AG08396 (cell line): Measurements from ENCODE around the gene MMGT1.

Experiments used
- DNase-seq: peaks from one replicate; pipeline ENCODE4 v3.0.0; 2012; ENCODE audit warnings: low spot score, mixed read lengths

MMGT1 gene

DNA sequence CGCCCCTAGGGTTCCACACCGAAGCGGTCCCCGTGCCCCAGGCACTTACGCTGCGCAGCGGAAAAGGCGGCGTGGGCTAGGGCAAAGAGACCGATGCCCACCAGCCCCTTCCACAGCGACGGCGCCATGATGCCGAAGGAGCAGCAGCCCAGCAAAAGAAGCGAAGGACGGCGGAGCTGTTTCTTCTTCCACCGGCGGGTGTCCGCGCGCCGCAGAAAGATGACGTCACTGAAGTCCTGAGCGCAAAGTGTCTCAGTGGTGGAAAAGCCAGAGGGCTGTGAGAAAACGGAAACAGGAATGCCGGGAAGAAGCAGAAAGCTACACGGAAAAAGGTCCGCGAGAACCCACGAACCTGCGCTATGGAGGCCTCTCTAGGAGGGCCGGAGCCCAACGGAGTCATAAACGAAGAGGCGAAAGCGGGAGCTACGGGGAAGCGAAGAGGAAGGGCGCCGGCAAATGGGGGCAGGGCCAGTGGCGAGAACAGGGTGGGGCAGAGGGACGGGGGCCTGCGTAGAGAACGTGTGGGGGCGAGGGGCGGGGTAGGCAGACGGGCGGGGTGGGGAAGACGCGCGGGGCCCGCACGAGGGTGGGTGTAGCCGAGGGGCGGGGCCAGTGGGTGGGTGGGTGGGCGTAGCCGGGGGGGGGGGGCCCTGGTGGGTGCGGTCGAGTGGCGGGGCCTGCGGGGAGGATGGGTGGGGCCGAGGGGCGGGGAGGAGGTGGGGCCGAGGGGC, at the start of gene MMGT1:
Gene MMGT1, minus strand, starts transcription at position 441 of the 731 bp plus-strand sequence. Its CDS starts 313 bp downstream, at position 128.
- DNase-seq, result peak; percentile 93

DNA sequence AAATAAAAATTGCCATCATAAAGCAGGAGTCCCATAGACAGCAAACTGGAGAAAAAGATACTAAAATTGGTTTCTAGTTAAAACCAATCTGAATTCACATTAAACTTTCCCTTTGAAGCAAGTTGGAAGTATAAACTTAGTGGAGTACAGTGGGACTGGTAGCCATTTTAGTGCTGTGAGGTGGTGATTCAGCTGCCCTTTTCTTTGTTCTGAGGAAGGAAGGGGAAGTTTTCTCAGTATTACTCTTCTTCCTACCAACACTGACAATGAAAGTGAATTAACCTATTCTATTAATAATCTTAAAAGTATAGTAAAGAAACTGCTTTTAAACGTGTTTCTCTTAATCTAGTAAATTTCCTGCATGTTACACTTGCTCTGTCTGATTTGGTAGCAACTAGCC, 48.1 kb upstream of the MMGT1 start:
- no peak for DNase-seq

DNA sequence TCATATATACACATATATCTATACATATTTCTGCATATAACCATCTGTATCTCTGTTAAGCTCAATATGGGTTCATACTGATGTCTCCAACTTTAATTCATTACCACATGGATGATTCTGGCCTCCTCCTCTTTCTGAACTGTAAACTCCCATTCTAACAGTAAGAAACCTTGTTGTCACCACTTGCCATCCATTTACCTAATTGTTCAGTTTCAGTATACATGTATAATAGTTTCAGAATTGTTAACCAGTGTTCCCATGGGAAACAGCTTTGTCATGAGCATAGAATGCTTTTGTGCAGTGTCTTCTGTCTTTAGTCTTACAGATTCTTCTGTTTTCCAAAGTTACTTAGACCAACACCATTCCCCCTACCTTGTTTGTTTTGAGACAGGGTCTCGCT, 47.4 kb upstream of the MMGT1 start:
- no peak for DNase-seq

- no peak for DNase-seq
Observed at GRCh38 chrX:136019226-136019625, 45.4 kb upstream of the MMGT1 start.

GRCh38 chrX:136016881-136017280, 43.1 kb upstream of the MMGT1 start:
- no peak for DNase-seq

DNA sequence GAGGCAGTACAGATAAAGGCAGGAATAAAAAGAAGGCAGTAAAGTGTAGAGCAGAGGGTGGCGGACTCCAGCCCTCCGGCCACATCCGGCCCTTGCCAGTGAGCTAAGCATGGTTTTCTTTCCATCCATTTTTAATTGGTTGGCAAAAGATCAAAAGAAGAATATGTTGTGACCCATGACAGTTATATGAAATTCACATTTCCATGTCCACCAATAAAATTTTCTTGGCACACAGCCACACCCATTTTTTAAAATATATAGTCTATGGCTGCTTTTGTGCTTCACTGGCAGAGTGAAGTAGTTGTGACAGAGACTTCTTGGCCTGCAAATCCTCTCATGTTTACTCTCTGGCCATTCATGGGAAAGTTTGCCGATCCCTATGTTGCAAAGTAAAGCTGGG, 41.2 kb upstream of the MMGT1 start:
- no peak for DNase-seq

GRCh38 chrX:135988245-135988644, 14.5 kb upstream of the MMGT1 start:
- no peak for DNase-seq

DNA sequence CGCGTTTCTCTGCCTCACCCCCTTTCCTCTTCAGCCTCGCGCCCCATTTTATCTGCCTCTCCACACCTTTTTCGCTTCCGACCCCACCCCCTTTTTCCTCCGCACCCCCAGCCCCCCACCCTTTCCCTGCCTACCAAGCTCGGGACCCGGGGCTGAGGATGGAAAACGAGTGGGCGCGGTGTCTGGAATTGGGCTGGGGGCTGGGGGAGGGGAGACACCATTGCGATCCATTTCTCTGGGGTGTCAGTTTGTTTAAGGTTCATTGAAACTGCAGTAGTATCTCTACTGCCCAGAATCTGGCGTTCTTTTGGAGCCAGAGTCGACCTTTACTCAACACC, 12.2 kb upstream of the MMGT1 start:
- DNase-seq, result no peak

GRCh38 chrX:135985157-135985972, 11.6 kb upstream of the MMGT1 start, which contains the start of gene SLC9A6:
SLC9A6 (plus strand) TSS chrX:135985435; CDS start chrX:135985659, 224 bp downstream.
- DNase-seq, result peak; percentile 77

DNA sequence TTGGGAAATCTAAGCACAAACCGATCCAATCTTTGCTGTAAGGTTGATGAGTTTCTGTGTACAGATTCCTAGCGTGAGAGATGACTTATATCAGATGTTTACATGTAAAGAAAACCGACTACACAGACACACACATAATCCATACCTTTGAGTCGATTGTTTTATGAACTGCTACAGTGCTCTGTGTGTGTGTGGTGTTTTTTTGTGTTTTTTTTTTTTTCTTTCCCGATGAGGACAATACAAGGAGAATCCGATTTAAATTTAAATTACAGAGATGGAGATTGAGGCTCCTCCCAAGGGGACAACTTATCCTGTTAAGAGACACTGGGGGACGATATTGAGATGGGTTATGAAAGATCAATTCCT, 11.0 kb upstream of the MMGT1 start:
- no peak for DNase-seq

DNA sequence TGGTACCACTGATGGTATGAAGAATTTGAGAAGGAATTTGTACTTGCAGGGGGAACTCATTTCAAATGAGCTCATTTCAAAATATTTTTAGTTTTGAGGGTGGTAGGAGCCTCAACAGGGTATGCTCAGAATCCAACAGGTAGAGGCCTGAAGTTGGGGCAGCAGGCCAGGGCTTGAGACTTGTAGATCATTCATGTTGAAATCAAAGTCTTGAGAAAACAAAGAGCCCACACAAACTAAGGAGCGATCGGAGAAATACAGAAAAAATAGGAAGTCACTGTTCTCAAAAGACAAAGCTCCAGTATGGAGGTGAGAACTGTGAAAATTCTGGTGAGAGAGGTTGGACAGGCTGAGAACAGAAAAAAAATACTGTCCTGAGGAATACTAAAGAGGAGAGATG, 10.5 kb upstream of the MMGT1 start:
- DNase-seq, result no peak

DNA sequence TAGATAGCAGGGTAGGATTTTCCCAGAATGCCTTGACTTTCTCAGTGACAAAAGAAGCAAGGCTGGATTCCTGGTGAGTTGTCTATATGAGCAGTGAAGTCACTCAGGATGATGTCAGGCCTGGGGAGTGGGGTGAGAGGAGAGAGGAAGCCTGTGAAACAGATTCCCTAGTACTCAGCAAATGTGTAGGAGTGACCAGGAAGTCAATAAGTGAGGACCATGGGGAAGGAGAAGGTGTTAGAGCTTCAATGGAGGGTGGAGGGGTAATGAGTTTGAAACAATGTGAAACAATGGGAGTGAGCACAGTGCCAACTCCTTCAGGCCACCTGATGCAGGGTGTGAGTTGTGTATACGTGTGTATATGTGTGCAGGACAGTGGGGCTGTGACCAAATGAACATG, 9.1 kb upstream of the MMGT1 start:
- no peak for DNase-seq

DNA sequence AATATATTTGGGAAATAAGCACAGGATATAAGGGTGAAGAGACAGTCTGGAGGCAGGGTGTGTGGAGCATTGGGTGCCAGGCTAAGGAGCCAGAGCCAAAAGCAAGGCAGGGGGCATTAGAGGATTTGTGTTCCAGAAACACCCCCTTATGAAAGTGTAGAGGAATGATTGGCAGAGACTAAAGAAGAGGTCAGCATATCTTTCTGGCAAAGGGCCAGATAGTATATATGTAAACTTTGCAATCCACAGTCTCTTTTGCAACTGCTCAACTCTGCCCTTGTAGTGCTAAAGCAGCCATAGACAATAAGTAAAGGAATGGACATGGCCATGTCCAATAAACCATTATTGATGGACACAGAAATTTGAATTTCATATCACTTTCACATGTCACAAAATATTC, 7.9 kb upstream of the MMGT1 start:
- no peak for DNase-seq

DNA sequence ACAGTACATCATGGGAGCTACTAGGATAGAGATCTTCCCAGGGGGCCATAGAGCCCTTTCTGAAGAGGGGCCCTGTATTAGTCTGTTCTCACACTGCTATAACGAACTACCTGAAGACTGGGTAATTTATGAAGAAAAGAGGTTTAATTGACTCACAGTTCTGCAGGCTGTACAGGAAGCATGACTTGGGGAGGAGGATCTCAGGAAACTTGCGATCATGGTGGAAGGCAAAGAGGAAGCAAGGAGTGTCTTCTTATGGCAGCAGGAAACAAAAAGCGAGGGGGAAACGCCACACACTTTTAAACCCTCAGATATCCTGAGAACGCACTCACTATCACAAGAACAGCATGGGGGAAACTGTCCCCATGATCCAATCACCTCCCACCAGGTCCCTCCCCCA, 7.2 kb upstream of the MMGT1 start:
- no peak for DNase-seq

GRCh38 chrX:135977611-135978010, 3.8 kb upstream of the MMGT1 start:
- DNase-seq, result peak; percentile 39

- no peak for DNase-seq
Observed at GRCh38 chrX:135975421-135975820, 1.6 kb upstream of the MMGT1 start.

DNA sequence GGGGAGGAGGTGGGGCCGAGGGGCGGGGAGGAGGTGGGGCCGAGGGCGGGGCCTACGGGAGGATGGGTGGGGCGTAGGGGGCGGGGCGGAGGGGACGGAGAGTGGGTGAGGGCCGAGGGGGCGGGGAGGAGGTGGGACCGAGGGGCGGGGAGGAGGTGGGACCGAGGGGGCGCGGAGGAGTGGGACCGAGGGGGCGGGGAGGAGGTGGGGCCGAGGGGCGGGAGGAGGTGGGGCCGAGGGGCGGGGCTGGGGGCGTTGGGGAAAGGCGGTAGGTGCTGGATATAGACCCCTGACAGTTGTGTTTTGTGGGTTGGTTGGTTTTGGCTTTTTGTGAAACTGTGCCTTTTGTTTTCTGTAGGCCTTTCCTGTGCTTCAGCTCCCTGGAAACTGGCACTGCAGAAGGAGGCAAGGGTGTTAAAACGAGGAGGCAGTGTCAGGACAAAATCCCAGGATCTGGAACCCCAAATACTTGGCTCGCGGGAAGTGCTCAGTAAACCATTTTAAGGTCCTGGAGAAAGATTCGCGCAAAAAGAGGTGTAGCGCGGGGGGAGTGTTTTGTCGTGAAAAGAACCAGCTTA, 580 bp upstream of the MMGT1 start:
- no peak for DNase-seq

- DNase-seq, result peak; percentile 23
Observed at GRCh38 chrX:135973025-135973547, 702 bp downstream of the MMGT1 start.

DNA sequence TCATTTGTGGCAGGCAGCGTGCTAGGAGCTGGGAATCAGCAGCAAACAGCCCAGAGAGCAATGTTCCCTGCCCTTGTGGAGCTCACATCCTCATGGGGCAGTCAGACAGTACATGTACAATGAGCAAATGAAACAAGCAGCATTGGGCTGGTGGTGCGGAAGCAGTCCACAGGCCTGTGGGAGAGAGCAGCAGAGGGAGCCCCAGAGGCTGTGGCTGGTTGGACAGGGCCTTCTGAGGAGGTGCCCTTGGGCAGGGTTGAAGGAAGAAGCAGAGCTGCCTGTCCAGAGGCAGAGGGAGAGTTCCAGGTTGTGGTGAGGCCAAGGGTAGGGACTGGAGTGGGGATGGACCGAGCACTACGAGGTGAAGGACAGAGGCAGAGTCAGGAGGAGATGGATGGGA, 22.5 kb downstream of the MMGT1 start:
- DNase-seq, result no peak

DNA sequence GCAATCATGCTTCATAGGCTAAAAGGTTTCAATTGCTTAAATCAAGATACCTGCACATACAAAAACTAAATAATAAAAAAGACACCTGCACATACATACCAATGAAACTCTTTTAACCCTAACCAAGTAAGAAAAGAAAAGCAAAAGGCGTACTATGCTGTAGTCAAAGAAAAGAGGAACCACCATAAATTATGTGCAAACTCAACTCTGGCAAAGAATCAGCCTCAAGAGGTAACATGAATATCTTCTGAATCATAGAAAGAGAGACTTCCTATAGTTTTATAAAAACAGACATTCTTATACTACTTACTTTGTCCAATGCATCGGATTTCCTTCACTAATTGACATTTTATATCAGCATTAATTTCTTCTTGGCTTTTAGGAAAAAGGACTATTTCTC, 29.3 kb downstream of the MMGT1 start:
- DNase-seq, result no peak

- no peak for DNase-seq
Observed at GRCh38 chrX:135931644-135932487, 41.9 kb downstream of the MMGT1 start.

GRCh38 chrX:135927897-135928296, 45.9 kb downstream of the MMGT1 start:
- DNase-seq, result no peak
